AG10803 (cell line): ENCODE results near the gene CPEB4.
A peak's percentile ranks its signal among the peaks of the same experiment; 100 is the strongest.

Experiments
- DNase-seq: peaks from one replicate; pipeline ENCODE4 v3.0.0; 2010; ENCODE audit warnings: low read depth
- H3K4me3 ChIP-seq: 2 replicates; pipeline ENCODE4 v1.5.1; 2011; ENCODE audit warnings: mild to moderate bottlenecking, low read length, control low read depth
- TF ChIP-seq, protein P1 (sequence below): conservative IDR thresholded peaks from 2 replicates; pipeline ENCODE4 v1.5.1; 2011; ENCODE audit warnings: mild to moderate bottlenecking, low read length, control low read depth, inconsistent platforms

Gene CPEB4

GRCh38 chr5:173868096-173868880, 19.9 kb upstream of the CPEB4 start:
- TF ChIP-seq, protein P1, sequence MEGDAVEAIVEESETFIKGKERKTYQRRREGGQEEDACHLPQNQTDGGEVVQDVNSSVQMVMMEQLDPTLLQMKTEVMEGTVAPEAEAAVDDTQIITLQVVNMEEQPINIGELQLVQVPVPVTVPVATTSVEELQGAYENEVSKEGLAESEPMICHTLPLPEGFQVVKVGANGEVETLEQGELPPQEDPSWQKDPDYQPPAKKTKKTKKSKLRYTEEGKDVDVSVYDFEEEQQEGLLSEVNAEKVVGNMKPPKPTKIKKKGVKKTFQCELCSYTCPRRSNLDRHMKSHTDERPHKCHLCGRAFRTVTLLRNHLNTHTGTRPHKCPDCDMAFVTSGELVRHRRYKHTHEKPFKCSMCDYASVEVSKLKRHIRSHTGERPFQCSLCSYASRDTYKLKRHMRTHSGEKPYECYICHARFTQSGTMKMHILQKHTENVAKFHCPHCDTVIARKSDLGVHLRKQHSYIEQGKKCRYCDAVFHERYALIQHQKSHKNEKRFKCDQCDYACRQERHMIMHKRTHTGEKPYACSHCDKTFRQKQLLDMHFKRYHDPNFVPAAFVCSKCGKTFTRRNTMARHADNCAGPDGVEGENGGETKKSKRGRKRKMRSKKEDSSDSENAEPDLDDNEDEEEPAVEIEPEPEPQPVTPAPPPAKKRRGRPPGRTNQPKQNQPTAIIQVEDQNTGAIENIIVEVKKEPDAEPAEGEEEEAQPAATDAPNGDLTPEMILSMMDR: no peak
- DNase-seq: peak; percentile 29
- no peak overlapping the region for H3K4me3 ChIP-seq

GRCh38 chr5:173869316-173869715, 18.8 kb upstream of the CPEB4 start:
- TF ChIP-seq, protein P1: no peak
- H3K4me3 ChIP-seq: no peak overlapping the region

DNA sequence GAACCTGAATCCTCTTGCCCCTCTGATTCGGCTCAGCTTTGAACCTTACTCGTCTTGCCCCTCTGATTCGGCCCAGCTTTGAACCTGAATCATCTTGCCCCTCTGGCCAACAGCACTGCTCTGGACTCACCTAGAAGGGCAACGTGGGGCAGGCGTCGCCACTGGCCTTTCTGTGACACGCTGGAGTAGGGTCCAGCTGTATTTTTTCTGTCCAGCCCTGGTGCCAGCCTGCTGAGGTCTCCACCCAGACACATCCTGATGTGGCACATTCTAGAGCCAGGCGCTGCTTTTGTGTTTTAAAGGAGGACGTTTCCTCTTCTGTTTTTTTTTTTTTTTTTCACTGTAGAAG, 15.2 kb upstream of the CPEB4 start:
- TF ChIP-seq, protein P1: no peak
- H3K4me3 ChIP-seq: no peak overlapping the region
- DNase-seq: no peak

More at GRCh38 chr5:173869316-173869715, 18.8 kb upstream of the CPEB4 start:
- DNase-seq: no peak

DNA sequence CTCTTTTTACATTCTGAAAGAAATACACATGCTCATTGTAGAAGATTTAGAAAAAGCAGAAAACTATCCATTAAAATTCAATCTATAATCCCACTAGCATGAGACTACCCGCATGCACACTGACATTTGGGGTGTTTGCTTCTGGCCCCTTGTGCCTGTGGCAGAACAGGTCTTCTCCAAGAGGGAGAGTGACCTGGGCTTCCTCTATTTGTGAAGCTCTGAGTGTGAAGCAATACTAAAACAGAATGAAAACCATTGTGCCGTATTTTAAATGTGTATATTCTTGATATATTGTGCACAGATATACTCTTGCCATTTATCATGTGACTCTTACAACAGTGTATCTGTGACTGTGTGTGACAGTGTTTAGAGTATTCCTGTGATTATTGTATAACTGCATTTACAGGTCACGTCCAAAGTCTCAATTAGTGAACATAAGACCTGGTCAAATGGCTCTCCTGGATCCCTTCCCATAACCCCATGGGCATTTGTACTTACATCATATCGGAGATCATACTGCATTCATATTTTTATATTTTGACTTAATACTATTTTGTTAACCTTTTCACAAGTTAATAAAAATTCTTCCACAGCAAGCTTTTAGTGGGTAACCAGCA, 14.7 kb upstream of the CPEB4 start:
- TF ChIP-seq, protein P1: no peak
- DNase-seq: no peak

DNA sequence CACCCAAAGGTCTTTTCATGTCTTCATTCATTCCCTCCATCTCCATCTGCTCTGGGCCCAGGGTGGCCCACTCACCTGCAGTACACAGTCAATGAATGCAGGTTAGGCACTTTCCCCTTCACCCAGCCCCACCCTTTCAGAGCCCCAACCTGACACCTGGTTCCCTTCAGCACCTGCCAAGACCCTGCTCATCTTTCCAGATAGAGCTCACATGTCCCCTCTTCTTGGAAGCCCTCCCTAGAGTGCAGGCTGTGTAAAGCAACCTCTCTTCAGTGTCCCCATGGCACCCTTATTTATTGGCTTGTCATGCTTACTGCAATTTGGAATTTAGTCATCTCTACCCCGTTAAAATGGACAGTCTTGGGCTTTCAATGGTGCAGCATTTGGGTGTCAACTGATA, 13.0 kb upstream of the CPEB4 start:
- DNase-seq: no peak
- H3K4me3 ChIP-seq: no peak overlapping the region
- TF ChIP-seq, protein P1: no peak

More for the DNA sequence above, 14.7 kb upstream of the CPEB4 start:
- no peak overlapping the region for H3K4me3 ChIP-seq

DNA sequence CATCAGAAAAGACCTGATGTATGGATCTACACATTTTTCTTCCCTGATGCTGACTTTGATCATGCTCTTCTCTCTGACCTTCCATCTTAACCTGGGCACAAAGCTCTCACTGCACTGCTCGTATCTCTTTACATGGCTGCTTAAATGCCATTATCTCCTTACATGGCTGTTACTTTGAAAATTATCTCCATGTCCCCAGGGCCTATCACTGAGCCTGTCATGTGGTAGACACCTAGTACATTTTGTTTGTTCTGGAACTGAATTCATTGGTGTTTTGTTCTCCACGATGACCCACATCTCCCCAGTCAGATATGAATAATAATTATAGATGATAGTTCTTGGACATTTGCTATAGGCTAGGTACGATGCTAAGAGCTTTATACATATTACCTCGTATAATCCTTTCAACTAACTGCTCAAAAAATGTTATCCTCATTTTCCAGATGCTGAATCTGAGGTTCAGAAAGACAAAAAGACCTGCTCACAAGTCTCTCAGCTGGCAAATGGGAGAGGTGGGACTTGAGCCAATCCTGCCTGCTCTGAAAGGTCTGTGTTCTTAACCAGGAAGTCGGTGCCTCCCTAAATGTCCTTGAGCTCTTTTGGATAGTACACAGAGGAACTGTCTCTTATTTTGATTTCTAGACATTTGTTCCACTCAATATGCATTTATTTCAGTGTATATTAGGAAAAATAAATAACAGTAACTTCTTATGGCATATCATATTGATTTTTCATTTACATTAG, 9.8 kb upstream of the CPEB4 start:
- TF ChIP-seq, protein P1: no peak
- no peak overlapping the region for H3K4me3 ChIP-seq
- DNase-seq: no peak
